ENCODE data around the gene PPP1R1C.

Gene PPP1R1C

GRCh38 chr2:182117196-182117595 lies 131.5 kb downstream of the PPP1R1C start:
- DNase-seq, result no peak

GRCh38 chr2:182128821-182129707 lies 143.4 kb downstream of the PPP1R1C start:
- no peak for DNase-seq

- DNase-seq, result no peak
These were observed 147.0 kb downstream of the PPP1R1C start for GRCh38 chr2:182132605-182133004.

GRCh38 chr2:182133195-182133891 lies 147.7 kb downstream of the PPP1R1C start:
- no peak for DNase-seq

- DNase-seq, result no peak
These were observed 148.5 kb downstream of the PPP1R1C start for GRCh38 chr2:182134201-182134600.

- DNase-seq, result no peak
These were observed 156.4 kb downstream of the PPP1R1C start for GRCh38 chr2:182142062-182142461.

GRCh38 chr2:182144041-182144775 lies 158.6 kb downstream of the PPP1R1C start:
- no peak for DNase-seq

GRCh38 chr2:182144776-182145165 lies 159.1 kb downstream of the PPP1R1C start:
- no peak for DNase-seq

- no peak for DNase-seq
These were observed 162.7 kb downstream of the PPP1R1C start for GRCh38 chr2:182148344-182148743.

GRCh38 chr2:182163878-182164277 lies 178.2 kb downstream of the PPP1R1C start:
- DNase-seq, result no peak

- DNase-seq, result no peak
These were observed 179.0 kb downstream of the PPP1R1C start for GRCh38 chr2:182164686-182165085.

- no peak for DNase-seq
These were observed 179.5 kb downstream of the PPP1R1C start for GRCh38 chr2:182165202-182165601.

- DNase-seq, result no peak
These were observed 180.8 kb downstream of the PPP1R1C start for GRCh38 chr2:182166406-182166805.

GRCh38 chr2:182166841-182167240 lies 181.2 kb downstream of the PPP1R1C start:
- DNase-seq, result no peak
